Panc1 (cell line): ENCODE data around the gene HCLS1. TPM values are rescaled to one million over a fixed set of nuclear protein-coding genes. Genes with fewer than 3 reads are reported as not detected.

Experiments
- ATAC-seq: fragments of 200-7000 bp; cut with Tn5 transposase; 2 replicates; pipeline ENCODE4 v1.9.1; 2020; ENCODE audit warnings: mild to moderate bottlenecking, moderate library complexity
- BruUV-seq: library from RNA; stranded (reverse); fragments of 400-500 nt; replicated peaks from 2 replicates; lab custom pipeline; 2021; lab: Mats Ljungman, UMichigan
- CTCF ChIA-PET: fragments of 300-600 bp; sonication (Branson Sonifier 250); formaldehyde crosslinking; loops from one replicate; lab custom pipeline; 2022; ENCODE audit warnings: antibody characterized with exemption; lab: Charles Lee
- POLR2A ChIA-PET: fragments of 300-600 bp; sonication (Branson Sonifier 250); formaldehyde crosslinking; loops from one replicate; lab custom pipeline; 2022; ENCODE audit warnings: antibody characterized with exemption; lab: Charles Lee
- DNase-seq: peaks from one replicate; pipeline ENCODE4 v3.0.0-alpha.2; 2010; ENCODE audit warnings: low read depth, low spot score
- H3K27ac ChIP-seq: 2 replicates; pipeline ENCODE4 v1.5.1; 2011; ENCODE audit warnings: mild to moderate bottlenecking, low read length, inconsistent platforms
- H3K27me3 ChIP-seq: fragments of 200-500 bp; sonication (Bioruptor generic); 2 replicates; pipeline ENCODE4 v1.6.0; 2014; ENCODE audit warnings: low read length, inconsistent platforms; ENCODE audit not compliant: control insufficient read depth, insufficient read depth
- H3K36me3 ChIP-seq: fragments of 200-500 bp; sonication (Bioruptor generic); 2 replicates; pipeline ENCODE4 v1.5.1; 2014; ENCODE audit warnings: inconsistent platforms, mild to moderate bottlenecking, low read length, moderate library complexity; ENCODE audit not compliant: control insufficient read depth, insufficient read depth
- H3K4me1 ChIP-seq: 2 replicates; pipeline ENCODE4 v1.5.1; 2011; ENCODE audit warnings: inconsistent platforms, mild to moderate bottlenecking, low read length, moderate library complexity; ENCODE audit not compliant: control insufficient read depth, insufficient read depth
- H3K4me3 ChIP-seq, 2 experiments: 2 replicates each; pipeline ENCODE4 v1.5.1; 2011 to 2012; ENCODE audit warnings: low read depth in 2 of 2, low read length in 2 of 2, mild to moderate bottlenecking in 2 of 2, inconsistent platforms in 1 of 2, moderate library complexity in 1 of 2
- H3K9me3 ChIP-seq: fragments of 200-500 bp; sonication (Bioruptor generic); 2 replicates; pipeline ENCODE4 v1.5.1; 2014; ENCODE audit warnings: low read depth, mild to moderate bottlenecking, inconsistent platforms, low read length, moderate library complexity; ENCODE audit not compliant: control insufficient read depth, insufficient read depth
- POLR2AphosphoS5 ChIP-seq: IDR thresholded peaks from 2 replicates; pipeline ENCODE4 v1.6.1; 2012; ENCODE audit warnings: mild to moderate bottlenecking, low read depth, low read length, moderate library complexity
- SIN3A ChIP-seq: IDR thresholded peaks from 2 replicates; pipeline ENCODE4 v1.6.1; 2012; ENCODE audit warnings: low read depth, mild to moderate bottlenecking, low read length, moderate library complexity, borderline replicate concordance; ENCODE audit not compliant: insufficient read depth
- TCF7L2 ChIP-seq: IDR thresholded peaks from 2 replicates; pipeline ENCODE4 v1.6.1; 2011; ENCODE audit warnings: mild to moderate bottlenecking, low read depth, low read length, inconsistent platforms
- in situ Hi-C: cut with HindIII; loops from 2 replicates; pipeline ENCODE4 v1.10.0; 2016; ENCODE audit warnings: low sequenced_read_pairs, low pct_unique_long_range_greater_than_20kb
- intact Hi-C: fragments of 100-400 bp; cut with micrococcal nuclease; formaldehyde crosslinking; loops from one replicate; pipeline ENCODE4 v1.10.0; 2022; ENCODE audit not compliant: unreplicated experiment
- total RNA-seq: library from RNA; stranded (reverse); gene quantifications from one replicate; pipeline ENCODE4 v1.2.1, GENCODE V29; 2021; ENCODE audit not compliant: unreplicated experiment
- TF ChIP-seq, protein P1 (sequence below): fragments of 450-650 bp; IDR thresholded peaks from 2 replicates; pipeline ENCODE4 v1.5.1; 2017; ENCODE audit warnings: mild to moderate bottlenecking
- TF ChIP-seq, protein P2 (sequence below), 2 experiments: IDR thresholded peaks; 2 replicates each; pipeline ENCODE4 v1.6.1; 2011 to 2012; ENCODE audit warnings: low read depth in 2 of 2, control low read depth in 1 of 2, low read length in 1 of 2, mild to moderate bottlenecking in 1 of 2, moderate library complexity in 1 of 2; ENCODE audit not compliant: insufficient read depth in 1 of 2

HCLS1 gene
- total RNA-seq, 1 experiment from 2014 or later: 0.85 TPM

DNA sequence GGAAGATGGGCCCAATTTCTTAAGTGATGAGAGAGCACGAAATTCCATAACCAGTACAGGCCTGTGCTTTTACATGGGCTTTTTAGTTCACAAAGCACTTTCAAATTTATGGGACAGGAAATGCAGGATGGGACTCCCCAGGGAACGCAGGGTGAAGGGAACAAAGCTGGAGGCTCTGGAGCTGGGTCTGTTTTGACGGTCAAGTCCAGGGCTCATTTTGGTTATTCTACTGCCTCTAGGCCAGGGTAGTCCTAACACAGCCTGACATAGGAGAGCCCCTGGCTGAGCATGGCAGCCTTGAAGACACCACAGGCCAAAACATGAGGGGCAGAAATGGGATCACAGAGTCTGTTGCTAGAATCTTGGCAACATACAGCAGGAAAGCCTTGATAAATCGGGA is 33.5 kb downstream of the HCLS1 start:
- TF ChIP-seq, protein P1, sequence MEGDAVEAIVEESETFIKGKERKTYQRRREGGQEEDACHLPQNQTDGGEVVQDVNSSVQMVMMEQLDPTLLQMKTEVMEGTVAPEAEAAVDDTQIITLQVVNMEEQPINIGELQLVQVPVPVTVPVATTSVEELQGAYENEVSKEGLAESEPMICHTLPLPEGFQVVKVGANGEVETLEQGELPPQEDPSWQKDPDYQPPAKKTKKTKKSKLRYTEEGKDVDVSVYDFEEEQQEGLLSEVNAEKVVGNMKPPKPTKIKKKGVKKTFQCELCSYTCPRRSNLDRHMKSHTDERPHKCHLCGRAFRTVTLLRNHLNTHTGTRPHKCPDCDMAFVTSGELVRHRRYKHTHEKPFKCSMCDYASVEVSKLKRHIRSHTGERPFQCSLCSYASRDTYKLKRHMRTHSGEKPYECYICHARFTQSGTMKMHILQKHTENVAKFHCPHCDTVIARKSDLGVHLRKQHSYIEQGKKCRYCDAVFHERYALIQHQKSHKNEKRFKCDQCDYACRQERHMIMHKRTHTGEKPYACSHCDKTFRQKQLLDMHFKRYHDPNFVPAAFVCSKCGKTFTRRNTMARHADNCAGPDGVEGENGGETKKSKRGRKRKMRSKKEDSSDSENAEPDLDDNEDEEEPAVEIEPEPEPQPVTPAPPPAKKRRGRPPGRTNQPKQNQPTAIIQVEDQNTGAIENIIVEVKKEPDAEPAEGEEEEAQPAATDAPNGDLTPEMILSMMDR: no peak
- no peak for TF ChIP-seq TCF7L2
- no peak for TF ChIP-seq POLR2AphosphoS5
- TF ChIP-seq, protein P2, sequence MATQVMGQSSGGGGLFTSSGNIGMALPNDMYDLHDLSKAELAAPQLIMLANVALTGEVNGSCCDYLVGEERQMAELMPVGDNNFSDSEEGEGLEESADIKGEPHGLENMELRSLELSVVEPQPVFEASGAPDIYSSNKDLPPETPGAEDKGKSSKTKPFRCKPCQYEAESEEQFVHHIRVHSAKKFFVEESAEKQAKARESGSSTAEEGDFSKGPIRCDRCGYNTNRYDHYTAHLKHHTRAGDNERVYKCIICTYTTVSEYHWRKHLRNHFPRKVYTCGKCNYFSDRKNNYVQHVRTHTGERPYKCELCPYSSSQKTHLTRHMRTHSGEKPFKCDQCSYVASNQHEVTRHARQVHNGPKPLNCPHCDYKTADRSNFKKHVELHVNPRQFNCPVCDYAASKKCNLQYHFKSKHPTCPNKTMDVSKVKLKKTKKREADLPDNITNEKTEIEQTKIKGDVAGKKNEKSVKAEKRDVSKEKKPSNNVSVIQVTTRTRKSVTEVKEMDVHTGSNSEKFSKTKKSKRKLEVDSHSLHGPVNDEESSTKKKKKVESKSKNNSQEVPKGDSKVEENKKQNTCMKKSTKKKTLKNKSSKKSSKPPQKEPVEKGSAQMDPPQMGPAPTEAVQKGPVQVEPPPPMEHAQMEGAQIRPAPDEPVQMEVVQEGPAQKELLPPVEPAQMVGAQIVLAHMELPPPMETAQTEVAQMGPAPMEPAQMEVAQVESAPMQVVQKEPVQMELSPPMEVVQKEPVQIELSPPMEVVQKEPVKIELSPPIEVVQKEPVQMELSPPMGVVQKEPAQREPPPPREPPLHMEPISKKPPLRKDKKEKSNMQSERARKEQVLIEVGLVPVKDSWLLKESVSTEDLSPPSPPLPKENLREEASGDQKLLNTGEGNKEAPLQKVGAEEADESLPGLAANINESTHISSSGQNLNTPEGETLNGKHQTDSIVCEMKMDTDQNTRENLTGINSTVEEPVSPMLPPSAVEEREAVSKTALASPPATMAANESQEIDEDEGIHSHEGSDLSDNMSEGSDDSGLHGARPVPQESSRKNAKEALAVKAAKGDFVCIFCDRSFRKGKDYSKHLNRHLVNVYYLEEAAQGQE (IDR thresholded peaks at IDR 0.05; ENCODE audit: insufficient read depth in 1 of 2, low read depth in 2 of 2, low read length in 1 of 2): no peak
- TF ChIP-seq SIN3A: no peak
- H3K4me1 ChIP-seq: no peaks in the 10 kb centered on the region
- in situ Hi-C loops (no loop called here), intact Hi-C loops (no loop called here)
- no peaks in the 10 kb centered on the region for H3K9me3 ChIP-seq
- H3K4me3 ChIP-seq: no peak overlapping the region
- H3K27me3 ChIP-seq: no peaks in the 10 kb centered on the region; the same call in 1 of the 2 replicates
- BruUV-seq: no TSS peak
- no peaks in the 10 kb centered on the region for H3K36me3 ChIP-seq
- CTCF ChIA-PET: no interaction called here
- POLR2A ChIA-PET: no interaction called here
- no peak overlapping the region for H3K27ac ChIP-seq
- ATAC-seq: no peak
- DNase-seq: no peak

DNA sequence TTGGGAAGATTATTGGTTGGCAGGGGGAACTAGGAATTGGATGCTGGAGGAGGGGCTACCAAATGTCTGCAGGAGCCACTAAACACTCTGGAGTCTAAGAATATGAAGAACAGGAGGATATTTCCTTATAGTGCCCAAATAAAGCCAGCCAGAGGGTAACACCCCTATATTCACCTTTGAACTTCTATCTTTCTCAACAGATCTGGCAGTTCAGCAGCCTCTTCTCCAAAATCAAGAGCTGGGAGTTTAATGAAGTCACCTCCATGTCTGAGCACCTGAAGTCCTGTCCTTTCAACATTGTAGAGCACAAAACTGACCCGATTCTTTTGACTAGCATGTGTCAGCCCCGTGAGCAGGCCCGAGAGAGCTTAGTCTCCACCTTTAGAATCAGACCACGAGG is 34.2 kb downstream of the HCLS1 start:
- ATAC-seq: no peak
- ChIA-PET POLR2A (no interaction called here), CTCF (no interaction called here)
- intact Hi-C loops: no loop called here
- no peak for DNase-seq
- in situ Hi-C loops: no loop called here
- Histone ChIP-seq H3K27ac (no peak overlapping the region), H3K36me3 (no peaks in the 10 kb centered on the region), H3K27me3 (peaks cover under 1% of the 10 kb centered on the region; the same call in 1 of the 2 replicates), H3K9me3 (no peaks in the 10 kb centered on the region), H3K4me3 (no peak overlapping the region), H3K4me1 (no peaks in the 10 kb centered on the region)
- TF ChIP-seq, protein P2 (IDR thresholded peaks at IDR 0.05; ENCODE audit: insufficient read depth in 1 of 2, low read depth in 2 of 2, low read length in 1 of 2): no peak
- TF ChIP-seq, protein P1: no peak
- no peak for TF ChIP-seq SIN3A
- no peak for TF ChIP-seq TCF7L2
- no peak for TF ChIP-seq POLR2AphosphoS5
- BruUV-seq: no TSS peak
